HepG2 (cell line): ENCODE results near the gene UBE2R2. TPM values are rescaled to one million over a fixed set of nuclear protein-coding genes. Genes with fewer than 3 reads are reported as not detected.

Source experiments
- BORCS8-MEF2B ChIP-seq: sonication (generic); formaldehyde crosslinking; IDR thresholded peaks from 2 replicates; pipeline ENCODE4 v1.8.0; 2022; ENCODE audit warnings: mild to moderate bottlenecking, missing genetic modification reagents
- EED ChIP-seq: sonication (generic); formaldehyde crosslinking; IDR thresholded peaks from 2 replicates; pipeline ENCODE4 v1.5.0; 2020; ENCODE audit warnings: mild to moderate bottlenecking, missing genetic modification reagents
- ERF ChIP-seq: IDR thresholded peaks from 2 replicates; pipeline ENCODE4 v1.6.1; 2018; ENCODE audit warnings: missing biosample characterization, missing genetic modification reagents
- HNRNPL ChIP-seq: fragments of 200-400 bp; formaldehyde crosslinking; IDR thresholded peaks from 2 replicates; pipeline ENCODE4 v1.6.1; 2017; ENCODE audit warnings: mild to moderate bottlenecking, low read depth, low read length
- POLR2G ChIP-seq: fragments of 200-400 bp; formaldehyde crosslinking; IDR thresholded peaks from 2 replicates; pipeline ENCODE4 v1.6.1; 2018; ENCODE audit warnings: mild to moderate bottlenecking, low read depth, low read length, moderate library complexity
- RFXAP ChIP-seq: sonication (generic); formaldehyde crosslinking; IDR thresholded peaks from 2 replicates; pipeline ENCODE4 v1.4.0; 2020; ENCODE audit warnings: missing genetic modification reagents, borderline replicate concordance
- ZFP41 ChIP-seq: sonication (generic); formaldehyde crosslinking; IDR thresholded peaks from 2 replicates; pipeline ENCODE4 v1.4.0; 2020; ENCODE audit warnings: mild to moderate bottlenecking, missing genetic modification reagents, borderline replicate concordance
- ZNF546 ChIP-seq: sonication (generic); formaldehyde crosslinking; conservative IDR thresholded peaks from 2 replicates; pipeline ENCODE4 v1.8.1; 2023; ENCODE audit warnings: mild to moderate bottlenecking, missing genetic modification reagents
- ZNF672 ChIP-seq: sonication (generic); formaldehyde crosslinking; IDR thresholded peaks from 2 replicates; pipeline ENCODE4 v1.8.1; 2022; ENCODE audit warnings: missing genetic modification reagents
- ZNF724P ChIP-seq: sonication (generic); formaldehyde crosslinking; IDR thresholded peaks from 2 replicates; pipeline ENCODE4 v1.8.0; 2022; ENCODE audit warnings: missing genetic modification reagents, borderline replicate concordance
- ZNF780A ChIP-seq: sonication (generic); formaldehyde crosslinking; IDR thresholded peaks from 2 replicates; pipeline ENCODE4 v1.8.0; 2022; ENCODE audit warnings: mild to moderate bottlenecking, missing genetic modification reagents, moderate library complexity
- polyA plus RNA-seq, 8 experiments: library from polyadenylated mRNA; depleted of rRNA in 3 of 8; stranded (reverse) in 7 of 8; unstranded in 1 of 8; fragments of >200 nt; fragmentation: Illumina TruSeq in 4 of 8; extraction: Trizol in 4 of 8; gene quantifications; 2 replicates each; pipeline versions ENCODE4 v1.2.1 to v1.2.3, GENCODE V29; 2011 to 2016; ENCODE audit warnings: low read depth in 4 of 8, missing spikeins in 1 of 8, mixed read lengths in 1 of 8; ENCODE audit not compliant: insufficient read depth in 1 of 8
- total RNA-seq, 5 experiments: library from RNA; depleted of rRNA; stranded (reverse); fragments of >200 nt; fragmentation: Illumina TruSeq; extraction: Trizol; gene quantifications; 2 replicates each; pipeline ENCODE4 v1.2.3, GENCODE V29; 2016; ENCODE audit warnings: low read depth in 1 of 5
- TF ChIP-seq, protein P1 (sequence below), 2 experiments: sonication (generic) in 1 of 2; formaldehyde crosslinking in 1 of 2; IDR thresholded peaks; 2 replicates each; pipeline versions ENCODE4 v1.4.0 to v1.6.1; 2016 to 2020; ENCODE audit warnings: borderline replicate concordance in 1 of 2, low read depth in 1 of 2, mild to moderate bottlenecking in 1 of 2, missing genetic modification reagents in 1 of 2
- TF ChIP-seq, protein P2 (sequence below): sonication (generic); formaldehyde crosslinking; conservative IDR thresholded peaks from 2 replicates; pipeline ENCODE4 v1.4.0; 2020; ENCODE audit warnings: missing genetic modification reagents
- TF ChIP-seq, protein P3 (sequence below): sonication (generic); formaldehyde crosslinking; IDR thresholded peaks from 2 replicates; pipeline ENCODE4 v1.8.0; 2022; ENCODE audit warnings: mild to moderate bottlenecking, missing genetic modification reagents, moderate library complexity
- TF ChIP-seq, protein P4 (sequence below): sonication (generic); formaldehyde crosslinking; IDR thresholded peaks from 2 replicates; pipeline ENCODE4 v1.4.0; 2020; ENCODE audit warnings: mild to moderate bottlenecking, low read depth, missing genetic modification reagents

Gene UBE2R2
- total and polyA plus RNA-seq, 2 of the 13 experiments (the other 11 are each of a cell fraction or from before 2014, with no cell fraction given): 14.8 to 20.9 TPM

DNA sequence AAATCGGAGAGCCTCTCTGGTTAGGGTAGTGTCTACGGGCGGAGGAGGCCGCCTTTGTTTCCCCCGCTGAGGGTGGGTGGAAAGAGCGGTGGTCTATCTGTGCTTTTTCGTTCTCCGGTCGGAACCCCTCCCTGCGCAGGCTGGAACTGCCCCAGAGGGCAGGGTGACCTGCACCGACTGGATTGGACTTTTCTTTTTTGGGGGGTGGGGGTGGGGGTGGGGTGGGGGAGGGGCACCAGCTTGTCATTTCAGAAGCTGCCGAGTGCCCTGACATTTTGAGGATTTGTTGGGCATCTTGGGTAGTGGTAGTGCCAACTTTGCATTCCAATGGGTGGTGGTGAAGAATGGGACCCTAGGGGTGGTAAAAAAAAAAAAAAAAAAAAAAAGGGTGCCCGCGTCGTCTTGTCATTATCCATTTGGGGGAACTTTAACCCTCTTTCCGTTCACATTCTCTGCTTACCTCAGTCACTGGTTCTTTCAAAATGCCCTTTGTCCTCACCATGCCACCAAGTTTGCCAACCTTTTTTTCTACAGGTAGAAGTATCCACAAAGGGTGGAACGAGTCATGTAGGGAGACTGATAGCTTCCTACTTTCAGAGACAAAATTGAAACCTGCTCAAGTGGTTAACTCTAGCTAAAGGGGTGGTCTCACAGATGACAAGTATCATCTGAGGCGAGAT, 1.3 kb downstream of the UBE2R2 start (continued):
- TF ChIP-seq, protein P1, sequence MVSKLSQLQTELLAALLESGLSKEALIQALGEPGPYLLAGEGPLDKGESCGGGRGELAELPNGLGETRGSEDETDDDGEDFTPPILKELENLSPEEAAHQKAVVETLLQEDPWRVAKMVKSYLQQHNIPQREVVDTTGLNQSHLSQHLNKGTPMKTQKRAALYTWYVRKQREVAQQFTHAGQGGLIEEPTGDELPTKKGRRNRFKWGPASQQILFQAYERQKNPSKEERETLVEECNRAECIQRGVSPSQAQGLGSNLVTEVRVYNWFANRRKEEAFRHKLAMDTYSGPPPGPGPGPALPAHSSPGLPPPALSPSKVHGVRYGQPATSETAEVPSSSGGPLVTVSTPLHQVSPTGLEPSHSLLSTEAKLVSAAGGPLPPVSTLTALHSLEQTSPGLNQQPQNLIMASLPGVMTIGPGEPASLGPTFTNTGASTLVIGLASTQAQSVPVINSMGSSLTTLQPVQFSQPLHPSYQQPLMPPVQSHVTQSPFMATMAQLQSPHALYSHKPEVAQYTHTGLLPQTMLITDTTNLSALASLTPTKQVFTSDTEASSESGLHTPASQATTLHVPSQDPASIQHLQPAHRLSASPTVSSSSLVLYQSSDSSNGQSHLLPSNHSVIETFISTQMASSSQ (IDR thresholded peaks at IDR 0.05; ENCODE audit: low read depth): no peak
- TF ChIP-seq, protein P1 (CRISPR knock-in tag; IDR thresholded peaks at IDR 0.05; ENCODE audit: borderline replicate concordance): no peak
- TF ChIP-seq HNRNPL (peak; percentile 77), ZFP41 (CRISPR knock-in tag) (no peak), ZNF546 (CRISPR knock-in tag) (no peak), ZNF724P (CRISPR knock-in tag) (no peak), BORCS8-MEF2B (no peak), ERF (CRISPR knock-in tag) (no peak), EED (CRISPR knock-in tag) (no peak), POLR2G (no peak), RFXAP (CRISPR knock-in tag) (no peak), ZNF780A (no peak), ZNF672 (CRISPR knock-in tag) (no peak)
- TF ChIP-seq, protein P2, sequence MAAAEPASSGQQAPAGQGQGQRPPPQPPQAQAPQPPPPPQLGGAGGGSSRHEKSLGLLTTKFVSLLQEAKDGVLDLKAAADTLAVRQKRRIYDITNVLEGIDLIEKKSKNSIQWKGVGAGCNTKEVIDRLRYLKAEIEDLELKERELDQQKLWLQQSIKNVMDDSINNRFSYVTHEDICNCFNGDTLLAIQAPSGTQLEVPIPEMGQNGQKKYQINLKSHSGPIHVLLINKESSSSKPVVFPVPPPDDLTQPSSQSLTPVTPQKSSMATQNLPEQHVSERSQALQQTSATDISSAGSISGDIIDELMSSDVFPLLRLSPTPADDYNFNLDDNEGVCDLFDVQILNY (CRISPR knock-in tag): no peak
- TF ChIP-seq, protein P3, sequence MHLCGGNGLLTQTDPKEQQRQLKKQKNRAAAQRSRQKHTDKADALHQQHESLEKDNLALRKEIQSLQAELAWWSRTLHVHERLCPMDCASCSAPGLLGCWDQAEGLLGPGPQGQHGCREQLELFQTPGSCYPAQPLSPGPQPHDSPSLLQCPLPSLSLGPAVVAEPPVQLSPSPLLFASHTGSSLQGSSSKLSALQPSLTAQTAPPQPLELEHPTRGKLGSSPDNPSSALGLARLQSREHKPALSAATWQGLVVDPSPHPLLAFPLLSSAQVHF (CRISPR knock-in tag): no peak
- TF ChIP-seq, protein P4, sequence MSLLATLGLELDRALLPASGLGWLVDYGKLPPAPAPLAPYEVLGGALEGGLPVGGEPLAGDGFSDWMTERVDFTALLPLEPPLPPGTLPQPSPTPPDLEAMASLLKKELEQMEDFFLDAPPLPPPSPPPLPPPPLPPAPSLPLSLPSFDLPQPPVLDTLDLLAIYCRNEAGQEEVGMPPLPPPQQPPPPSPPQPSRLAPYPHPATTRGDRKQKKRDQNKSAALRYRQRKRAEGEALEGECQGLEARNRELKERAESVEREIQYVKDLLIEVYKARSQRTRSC (CRISPR knock-in tag): no peak
